B cell (primary cell): ENCODE data around the gene GNAS. TPM values are rescaled to one million over a fixed set of nuclear protein-coding genes. Genes with fewer than 3 reads are reported as not detected.
"Not testable (repeated sequence)": the region's sequence is repeated elsewhere in the genome, so short reads cannot be mapped to it uniquely, and the experiment has no call there.

ENCODE experiments used
- ATAC-seq: fragments of 200-7000 bp; cut with Tn5 transposase; one replicate; pipeline ENCODE4 v1.10.0; 2021; ENCODE audit warnings: low read depth, mild to moderate bottlenecking, moderate number of reproducible peaks, moderate library complexity
- CTCF ChIA-PET: fragments of 350-600 bp; sonication (Branson Sonifier 250); formaldehyde crosslinking; loops from one replicate; lab custom pipeline; 2021; ENCODE audit warnings: antibody characterized with exemption, inconsistent platforms; lab: Charles Lee
- POLR2A ChIA-PET: fragments of 350-600 bp; sonication (Branson Sonifier 250); formaldehyde crosslinking; loops from one replicate; lab custom pipeline; 2021; ENCODE audit warnings: antibody characterized with exemption; lab: Charles Lee
- DNase-seq: peaks from one replicate; pipeline ENCODE4 v3.0.0; 2013
- H2AFZ ChIP-seq: 2 replicates; pipeline ENCODE4 v1.6.1; 2012; ENCODE audit warnings: mild to moderate bottlenecking, low read depth, low read length; ENCODE audit not compliant: insufficient read depth, poor library complexity, severe bottlenecking
- H3K27ac ChIP-seq, 2 donors: 1 replicate in 1 of 2; 2 replicates in 1 of 2; pipeline ENCODE4 v1.5.1; 2012 to 2013; ENCODE audit warnings: low read length in 2 of 2, mild to moderate bottlenecking in 2 of 2, moderate library complexity in 1 of 2
- H3K27me3 ChIP-seq, 4 experiments: fragments of 200-600 bp in 1 of 4; sonication (generic) in 1 of 4; replicated peaks in 1 of 4; 1 replicate in 2 of 4; 2 replicates in 2 of 4; pipeline versions ENCODE4 v1.6.1 to v1.7.0; 2013 to 2016; ENCODE audit warnings: low read length in 3 of 4, mild to moderate bottlenecking in 2 of 4, mixed read lengths in 1 of 4, moderate library complexity in 1 of 4; ENCODE audit not compliant: insufficient read depth in 4 of 4, control insufficient read depth in 3 of 4; ENCODE audit errors: control extremely low read depth in 1 of 4
- H3K36me3 ChIP-seq, 2 experiments: replicated peaks in 1 of 2; 1 replicate in 1 of 2; 2 replicates in 1 of 2; pipeline versions ENCODE4 v1.6.1 to v1.7.1; 2013; ENCODE audit warnings: low read length in 1 of 2; ENCODE audit not compliant: insufficient read depth in 2 of 2, control insufficient read depth in 1 of 2; ENCODE audit errors: control extremely low read depth in 1 of 2, extremely low read depth in 1 of 2
- H3K4me1 ChIP-seq, 2 donors: fragments of 200-600 bp in 1 of 2; sonication (generic) in 1 of 2; 1 replicate in 1 of 2; 2 replicates in 1 of 2; pipeline versions ENCODE4 v1.5.1 to v1.6.1; 2013 to 2017; ENCODE audit warnings: low read length in 2 of 2; ENCODE audit not compliant: control insufficient read depth in 2 of 2, insufficient read depth in 2 of 2
- H3K4me2 ChIP-seq: replicated peaks from 2 replicates; pipeline ENCODE3; 2012; ENCODE audit warnings: mild to moderate bottlenecking, low read depth, low read length; ENCODE audit not compliant: poor library complexity, severe bottlenecking
- H3K4me3 ChIP-seq, 5 experiments: fragments of 200-600 bp in 1 of 5; sonication (generic) in 1 of 5; 1 replicate in 3 of 5; 2 replicates in 2 of 5; pipeline versions ENCODE4 v1.5.1 to v1.7.0; 2011 to 2016; ENCODE audit warnings: low read length in 4 of 5, mild to moderate bottlenecking in 4 of 5, low read depth in 2 of 5, control low read depth in 1 of 5, moderate library complexity in 1 of 5; ENCODE audit not compliant: insufficient read depth in 1 of 5; ENCODE audit errors: control extremely low read depth in 1 of 5, extremely low read depth in 1 of 5
- H3K79me2 ChIP-seq: fragments of 200-600 bp; sonication (generic); one replicate; pipeline ENCODE4 v1.6.0; 2016; ENCODE audit warnings: low read length; ENCODE audit not compliant: control insufficient read depth, insufficient read depth
- H3K9ac ChIP-seq: fragments of 200-600 bp; sonication (generic); 2 replicates; pipeline ENCODE4 v1.6.1; 2017; ENCODE audit warnings: mild to moderate bottlenecking, low read length, moderate library complexity
- H3K9me3 ChIP-seq, 3 donors: one replicate each; pipeline versions ENCODE4 v1.6.1 to v1.7.1; 2013; ENCODE audit warnings: low read length in 2 of 3; ENCODE audit not compliant: control insufficient read depth in 2 of 3, insufficient read depth in 1 of 3; ENCODE audit errors: control extremely low read depth in 1 of 3
- H4K20me1 ChIP-seq: 2 replicates; pipeline ENCODE4 v1.6.0; 2012; ENCODE audit warnings: mild to moderate bottlenecking, low read length; ENCODE audit not compliant: insufficient read depth, control insufficient read depth, poor library complexity, severe bottlenecking
- H3K27ac Mint-ChIP-seq: one replicate; pipeline ENCODE4 v1.8.0; 2021; ENCODE audit warnings: mixed read lengths
- H3K27me3 Mint-ChIP-seq: one replicate; pipeline ENCODE4 v1.8.0; 2021; ENCODE audit warnings: mixed read lengths
- H3K4me1 Mint-ChIP-seq: one replicate; pipeline ENCODE4 v1.8.0; 2021; ENCODE audit warnings: mixed read lengths
- H3K4me3 Mint-ChIP-seq: one replicate; pipeline ENCODE4 v1.8.0; 2021; ENCODE audit warnings: mixed read lengths
- H3K9me3 Mint-ChIP-seq: one replicate; pipeline ENCODE4 v1.8.0; 2022; ENCODE audit warnings: mixed read lengths; ENCODE audit not compliant: insufficient read depth
- EZH2 ChIP-seq: IDR thresholded peaks from 2 replicates; pipeline ENCODE4 v1.6.1; 2012; ENCODE audit warnings: borderline replicate concordance, low read depth, mild to moderate bottlenecking, moderate library complexity, low read length; ENCODE audit not compliant: insufficient read depth, poor library complexity, severe bottlenecking
- WGBS: methylation state at CpG from one replicate; pipeline ENCODE4 v1.1.5; 2013; ENCODE audit warnings: missing lambda C conversion rate; ENCODE audit not compliant: insufficient coverage; 5-methylcytosine and 5-hydroxymethylcytosine counted together
- intact Hi-C: fragments of 100-400 bp; cut with micrococcal nuclease; formaldehyde crosslinking; loops from one replicate; pipeline ENCODE4 v1.10.0; 2022
- polyA plus RNA-seq: library from polyadenylated mRNA; depleted of rRNA; stranded (reverse); fragments of >200 nt; gene quantifications from 2 replicates; pipeline ENCODE4 v1.2.3, GENCODE V29; 2012
- total RNA-seq, 2 donors: library from RNA; stranded (reverse); fragments of 120-200 nt in 1 of 2; gene quantifications; 1 replicate in 1 of 2; 2 replicates in 1 of 2; pipeline versions ENCODE4 v1.2.3 to v1.2.4, GENCODE V29; 2013 to 2022
- TF ChIP-seq, protein P1 (sequence below): fragments of 200-600 bp; IDR thresholded peaks from one replicate; pipeline ENCODE4 v1.8.0; 2022; ENCODE audit warnings: antibody characterized with exemption, mild to moderate bottlenecking

Gene GNAS
- total and polyA plus RNA-seq, 2 donors (not counting 1 experiment from before 2014, with no cell fraction given): 714 to 1,181 TPM

GRCh38 chr20:58826271-58826670 lies 26.2 kb upstream of the GNAS start:
- intact Hi-C loops: no loop called here
- H3K9me3 Mint-ChIP-seq: no peaks in the 10 kb centered on the region
- H3K27ac Mint-ChIP-seq: no peak overlapping the region

GRCh38 chr20:58828136-58828535 lies 24.4 kb upstream of the GNAS start:
- H3K4me1 Mint-ChIP-seq: no peaks in the 10 kb centered on the region
- Histone ChIP-seq H3K4me2 (no peak overlapping the region), H3K4me3 (no peak overlapping the region), H3K27ac (no peak overlapping the region), H4K20me1 (no peaks in the 10 kb centered on the region), H3K9ac (no peak overlapping the region), H2AFZ (no peak overlapping the region), H3K27me3 (no peaks in the 10 kb centered on the region), H3K4me1 (no peaks in the 10 kb centered on the region), H3K9me3 (no peaks in the 10 kb centered on the region), H3K79me2 (no peaks in the 10 kb centered on the region), H3K36me3 (no peaks in the 10 kb centered on the region)
- intact Hi-C loops: no loop called here
- CTCF ChIA-PET: interaction anchor here (0.6 to 1.0 kb wide), 2 partner anchors 30 to 177 kb away, joined by 3 read pairs; partner anchors contain the start of gene STX16
- H3K27me3 Mint-ChIP-seq: no peaks in the 10 kb centered on the region
- DNase-seq (no peak), ATAC-seq (no peak)
- no peak overlapping the region for H3K27ac Mint-ChIP-seq
- TF ChIP-seq, protein P1, sequence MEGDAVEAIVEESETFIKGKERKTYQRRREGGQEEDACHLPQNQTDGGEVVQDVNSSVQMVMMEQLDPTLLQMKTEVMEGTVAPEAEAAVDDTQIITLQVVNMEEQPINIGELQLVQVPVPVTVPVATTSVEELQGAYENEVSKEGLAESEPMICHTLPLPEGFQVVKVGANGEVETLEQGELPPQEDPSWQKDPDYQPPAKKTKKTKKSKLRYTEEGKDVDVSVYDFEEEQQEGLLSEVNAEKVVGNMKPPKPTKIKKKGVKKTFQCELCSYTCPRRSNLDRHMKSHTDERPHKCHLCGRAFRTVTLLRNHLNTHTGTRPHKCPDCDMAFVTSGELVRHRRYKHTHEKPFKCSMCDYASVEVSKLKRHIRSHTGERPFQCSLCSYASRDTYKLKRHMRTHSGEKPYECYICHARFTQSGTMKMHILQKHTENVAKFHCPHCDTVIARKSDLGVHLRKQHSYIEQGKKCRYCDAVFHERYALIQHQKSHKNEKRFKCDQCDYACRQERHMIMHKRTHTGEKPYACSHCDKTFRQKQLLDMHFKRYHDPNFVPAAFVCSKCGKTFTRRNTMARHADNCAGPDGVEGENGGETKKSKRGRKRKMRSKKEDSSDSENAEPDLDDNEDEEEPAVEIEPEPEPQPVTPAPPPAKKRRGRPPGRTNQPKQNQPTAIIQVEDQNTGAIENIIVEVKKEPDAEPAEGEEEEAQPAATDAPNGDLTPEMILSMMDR: no peak
- TF ChIP-seq EZH2: no peak
- POLR2A ChIA-PET: no interaction called here
- H3K9me3 Mint-ChIP-seq: no peaks in the 10 kb centered on the region
- no peak overlapping the region for H3K4me3 Mint-ChIP-seq
- no CpG with 5 or more reads among the region's 2 CpGs for WGBS

More at GRCh38 chr20:58826271-58826670, 26.2 kb upstream of the GNAS start:
- TF ChIP-seq EZH2: no peak
- TF ChIP-seq, protein P1: no peak
- WGBS: 96% methylated on average over 4 of the region's 5 CpGs
- H3K4me1 ChIP-seq: no peaks in the 10 kb centered on the region
- no peaks in the 10 kb centered on the region for H3K27me3 ChIP-seq
- no peak overlapping the region for H3K9ac ChIP-seq
- ChIA-PET POLR2A (no interaction called here), CTCF (no interaction called here)
- H3K27ac ChIP-seq: no peak overlapping the region
- DNase-seq: no peak
- no peak overlapping the region for H3K4me3 ChIP-seq
- no peaks in the 10 kb centered on the region for H4K20me1 ChIP-seq
- H3K36me3 ChIP-seq: no peaks in the 10 kb centered on the region
- no peak for ATAC-seq
- H3K79me2 ChIP-seq: no peaks in the 10 kb centered on the region
- H3K4me1 Mint-ChIP-seq: no peaks in the 10 kb centered on the region
- no peak overlapping the region for H2AFZ ChIP-seq
- H3K27me3 Mint-ChIP-seq: no peaks in the 10 kb centered on the region
- no peak overlapping the region for H3K4me2 ChIP-seq
- H3K9me3 ChIP-seq: no peaks in the 10 kb centered on the region
- no peak overlapping the region for H3K4me3 Mint-ChIP-seq

DNA sequence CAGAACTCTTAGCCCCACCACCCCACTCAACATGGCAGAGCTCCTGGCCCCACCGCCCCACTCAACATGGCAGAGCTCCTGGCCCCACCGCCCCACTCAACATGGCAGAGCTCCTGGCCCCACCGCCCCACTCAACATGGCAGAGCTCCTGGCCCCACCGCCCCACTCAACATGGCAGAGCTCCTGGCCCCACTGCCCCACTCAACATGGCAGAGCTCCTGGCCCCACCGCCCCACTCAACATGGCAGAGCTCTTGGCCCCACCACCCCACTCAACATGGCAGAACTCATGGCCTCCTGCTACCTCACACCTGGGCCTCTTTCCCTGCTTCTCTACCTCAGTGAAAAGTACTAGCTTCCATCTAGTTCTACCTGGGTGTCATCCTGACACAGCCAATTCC lies 23.7 kb upstream of the GNAS start:
- H3K4me1 Mint-ChIP-seq, H2AFZ ChIP-seq, H3K9ac ChIP-seq, H4K20me1 ChIP-seq, H3K4me3 ChIP-seq, intact Hi-C loops, DNase-seq, ATAC-seq, H3K4me1 ChIP-seq, H3K9me3 ChIP-seq, H3K27ac ChIP-seq, H3K27me3 ChIP-seq, H3K9me3 Mint-ChIP-seq, H3K36me3 ChIP-seq, H3K4me2 ChIP-seq, H3K4me3 Mint-ChIP-seq, H3K27me3 Mint-ChIP-seq, POLR2A ChIA-PET, H3K27ac Mint-ChIP-seq, H3K79me2 ChIP-seq: not testable (repeated sequence)
- WGBS: 90% methylated on average over 2 of the region's 5 CpGs
- CTCF ChIA-PET: interaction anchor here (1.0 kb wide), 1 partner anchor 30 kb away, joined by 3 read pairs; no protein-coding TSS in a partner anchor
